HepG2 (cell line): ENCODE data around the gene BET1L. TPM values are rescaled to one million over a fixed set of nuclear protein-coding genes. Genes with fewer than 3 reads are reported as not detected.

ENCODE experiments used
- ARID2 ChIP-seq: sonication (generic); formaldehyde crosslinking; IDR thresholded peaks from 2 replicates; pipeline ENCODE4 v1.8.1; 2022; ENCODE audit warnings: mild to moderate bottlenecking, missing genetic modification reagents, borderline replicate concordance
- ARNT ChIP-seq: fragments of 450-650 bp; IDR thresholded peaks from 2 replicates; pipeline ENCODE4 v1.6.1; 2017
- ATF1 ChIP-seq: IDR thresholded peaks from 2 replicates; pipeline ENCODE4 v1.6.1; 2016; ENCODE audit warnings: mild to moderate bottlenecking, control low read depth
- CEBPB ChIP-seq: IDR thresholded peaks from 2 replicates; pipeline ENCODE4 v1.6.1; 2011; ENCODE audit warnings: low read depth, low read length, improper control_type of control experiment, borderline replicate concordance
- KDM5A ChIP-seq: fragments of 200-600 bp; sonication (generic); IDR thresholded peaks from 2 replicates; pipeline ENCODE4 v1.7.0; 2018; ENCODE audit warnings: antibody characterized with exemption, mild to moderate bottlenecking, low read length, borderline replicate concordance
- KLF12 ChIP-seq: sonication (generic); formaldehyde crosslinking; IDR thresholded peaks from 2 replicates; pipeline ENCODE4 v1.4.0; 2020; ENCODE audit warnings: missing genetic modification reagents, borderline replicate concordance
- NBN ChIP-seq: fragments of 450-650 bp; conservative IDR thresholded peaks from 2 replicates; pipeline ENCODE4 v1.6.1; 2017
- NFRKB ChIP-seq: fragments of 450-650 bp; IDR thresholded peaks from 2 replicates; pipeline ENCODE4 v1.6.1; 2017
- NR2F2 ChIP-seq: IDR thresholded peaks from 2 replicates; pipeline ENCODE4 v1.6.1; 2012; ENCODE audit warnings: low read depth, inconsistent platforms, borderline replicate concordance
- PAF1 ChIP-seq: IDR thresholded peaks from 2 replicates; pipeline ENCODE4 v1.6.1; 2016; ENCODE audit warnings: missing genetic modification reagents, missing compliant biosample characterization
- POLR2G ChIP-seq: fragments of 200-400 bp; formaldehyde crosslinking; IDR thresholded peaks from 2 replicates; pipeline ENCODE4 v1.6.1; 2018; ENCODE audit warnings: mild to moderate bottlenecking, low read depth, low read length, moderate library complexity
- SAP130 ChIP-seq: IDR thresholded peaks from 2 replicates; pipeline ENCODE4 v1.6.1; 2016; ENCODE audit warnings: low read depth
- STAT6 ChIP-seq: sonication (generic); formaldehyde crosslinking; IDR thresholded peaks from 2 replicates; pipeline ENCODE4 v1.4.0; 2020; ENCODE audit warnings: missing genetic modification reagents, mild to moderate bottlenecking, borderline replicate concordance
- ZBTB25 ChIP-seq: IDR thresholded peaks from 2 replicates; pipeline ENCODE4 v1.6.1; 2018; ENCODE audit warnings: missing genetic modification reagents
- ZBTB39 ChIP-seq: sonication (generic); formaldehyde crosslinking; IDR thresholded peaks from 2 replicates; pipeline ENCODE4 v1.5.0; 2020; ENCODE audit warnings: missing genetic modification reagents
- ZKSCAN5 ChIP-seq: sonication (generic); formaldehyde crosslinking; IDR thresholded peaks from 2 replicates; pipeline ENCODE4 v1.5.1; 2020; ENCODE audit warnings: mild to moderate bottlenecking, missing genetic modification reagents
- ZNF282 ChIP-seq: fragments of 450-650 bp; IDR thresholded peaks from 2 replicates; pipeline ENCODE4 v1.6.1; 2018; ENCODE audit not compliant: partially characterized antibody
- ZNF33A ChIP-seq: sonication (generic); formaldehyde crosslinking; IDR thresholded peaks from 2 replicates; pipeline ENCODE4 v1.5.1; 2020; ENCODE audit warnings: missing genetic modification reagents, mild to moderate bottlenecking, moderate library complexity, borderline replicate concordance
- ZNF607 ChIP-seq: sonication (generic); formaldehyde crosslinking; IDR thresholded peaks from 2 replicates; pipeline ENCODE4 v1.5.1; 2020; ENCODE audit warnings: missing genetic modification reagents, mild to moderate bottlenecking, borderline replicate concordance
- ZNF616 ChIP-seq: sonication (generic); formaldehyde crosslinking; IDR thresholded peaks from 2 replicates; pipeline ENCODE4 v1.5.0; 2020; ENCODE audit warnings: low read depth, mild to moderate bottlenecking, missing genetic modification reagents
- ZSCAN25 ChIP-seq: sonication (generic); formaldehyde crosslinking; IDR thresholded peaks from 2 replicates; pipeline ENCODE4 v1.8.0; 2022; ENCODE audit warnings: mild to moderate bottlenecking, missing genetic modification reagents
- ZSCAN30 ChIP-seq: sonication (generic); formaldehyde crosslinking; IDR thresholded peaks from 2 replicates; pipeline ENCODE4 v1.5.0; 2020; ENCODE audit warnings: mild to moderate bottlenecking, missing genetic modification reagents
- polyA plus RNA-seq, 8 experiments: library from polyadenylated mRNA; depleted of rRNA in 3 of 8; stranded (reverse) in 7 of 8; unstranded in 1 of 8; fragments of >200 nt; fragmentation: Illumina TruSeq in 4 of 8; extraction: Trizol in 4 of 8; gene quantifications; 2 replicates each; pipeline versions ENCODE4 v1.2.1 to v1.2.3, GENCODE V29; 2011 to 2016; ENCODE audit warnings: low read depth in 4 of 8, missing spikeins in 1 of 8, mixed read lengths in 1 of 8; ENCODE audit not compliant: insufficient read depth in 1 of 8
- total RNA-seq, 5 experiments: library from RNA; depleted of rRNA; stranded (reverse); fragments of >200 nt; fragmentation: Illumina TruSeq; extraction: Trizol; gene quantifications; 2 replicates each; pipeline ENCODE4 v1.2.3, GENCODE V29; 2016; ENCODE audit warnings: low read depth in 1 of 5
- TF ChIP-seq, protein P1 (sequence below): sonication (generic); formaldehyde crosslinking; IDR thresholded peaks from 2 replicates; pipeline ENCODE4 v1.4.0; 2020; ENCODE audit warnings: mild to moderate bottlenecking, missing genetic modification reagents

BET1L gene
- total and polyA plus RNA-seq, 2 of the 13 experiments (the other 11 are each of a cell fraction or from before 2014, with no cell fraction given): 26.2 to 59.6 TPM

DNA sequence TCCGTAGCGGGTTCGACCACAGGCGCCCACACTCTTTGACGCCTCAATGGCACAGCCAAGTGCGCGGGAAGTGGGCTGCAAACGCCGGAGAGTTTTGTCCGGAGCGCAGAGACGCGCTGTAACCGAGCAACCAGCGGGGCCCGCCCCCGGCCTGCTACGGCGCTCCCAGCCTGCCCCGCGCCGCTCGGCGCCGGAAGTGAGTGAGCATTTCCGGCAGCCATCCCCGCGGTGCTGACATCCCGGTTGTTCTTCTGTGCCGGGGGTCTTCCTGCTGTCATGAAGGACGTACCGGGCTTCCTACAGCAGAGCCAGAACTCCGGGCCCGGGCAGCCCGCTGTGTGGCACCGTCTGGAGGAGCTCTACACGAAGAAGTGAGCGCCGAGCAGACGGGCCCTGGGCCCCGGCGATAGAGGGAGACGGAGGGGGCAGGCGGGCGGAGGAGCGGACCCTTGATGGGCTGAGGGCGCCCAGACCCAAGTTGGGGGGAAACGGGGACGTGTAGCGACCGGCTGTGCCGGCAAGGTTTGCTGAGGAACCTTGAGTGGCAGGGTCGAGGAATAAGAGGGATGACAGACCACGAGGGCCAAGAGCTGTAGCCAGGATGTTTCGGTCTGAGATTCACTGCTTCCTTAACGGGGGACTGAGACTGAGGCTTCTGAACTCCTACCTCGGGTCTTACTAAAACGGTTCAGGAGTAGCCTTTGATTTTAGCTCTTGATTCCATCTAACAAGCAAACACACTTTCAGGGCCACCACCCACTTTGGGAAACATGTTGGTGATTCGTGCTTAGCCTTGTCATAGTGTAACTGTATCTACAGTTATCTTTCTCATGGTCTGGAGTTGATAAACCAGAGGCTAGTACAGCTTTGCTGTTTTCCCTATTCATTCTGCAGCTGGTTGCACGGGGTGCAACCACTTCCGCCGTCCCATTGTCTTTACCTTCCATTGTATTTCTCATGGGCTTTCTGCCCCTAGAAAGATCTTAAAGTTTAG, 29.9 kb upstream of the BET1L start, which contains the start of gene PSMD13 (continued):
- TF ChIP-seq, protein P1, sequence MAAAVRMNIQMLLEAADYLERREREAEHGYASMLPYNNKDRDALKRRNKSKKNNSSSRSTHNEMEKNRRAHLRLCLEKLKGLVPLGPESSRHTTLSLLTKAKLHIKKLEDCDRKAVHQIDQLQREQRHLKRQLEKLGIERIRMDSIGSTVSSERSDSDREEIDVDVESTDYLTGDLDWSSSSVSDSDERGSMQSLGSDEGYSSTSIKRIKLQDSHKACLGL (CRISPR knock-in tag): 0 out of 2 replicates have a peak, but pooled peaks have one; percentile 70
- no peak for TF ChIP-seq ZKSCAN5 (CRISPR knock-in tag)
- TF ChIP-seq NR2F2: no peak
- no peak for TF ChIP-seq NFRKB
- TF ChIP-seq ZNF616: peak; percentile 20; the same call in 1 of the 2 replicates
- peak; percentile 81 for TF ChIP-seq POLR2G
- no peak for TF ChIP-seq PAF1
- TF ChIP-seq SAP130: peak; percentile 97
- no peak for TF ChIP-seq ZSCAN25 (CRISPR knock-in tag)
- no peak for TF ChIP-seq ARID2 (CRISPR knock-in tag)
- no peak for TF ChIP-seq ZNF33A (CRISPR knock-in tag)
- TF ChIP-seq KLF12 (CRISPR knock-in tag): peak; percentile 75; the same call in 1 of the 2 replicates
- TF ChIP-seq CEBPB: no peak
- TF ChIP-seq ZBTB39: no peak
- no peak for TF ChIP-seq ZNF282
- TF ChIP-seq ZBTB25 (CRISPR knock-in tag): peak; percentile 48; the same call in 1 of the 2 replicates
- no peak for TF ChIP-seq ZSCAN30 (CRISPR knock-in tag)
- no peak for TF ChIP-seq ARNT
- TF ChIP-seq KDM5A: peak; percentile 96
- TF ChIP-seq NBN: no peak
- TF ChIP-seq STAT6 (CRISPR knock-in tag): peak; percentile 70; the same call in 1 of the 2 replicates
- peak; percentile 70; the same call in 1 of the 2 replicates for TF ChIP-seq ZNF607 (CRISPR knock-in tag)
- peak; percentile 43; the same call in 1 of the 2 replicates for TF ChIP-seq ATF1 (CRISPR knock-in tag)
